ENCODE data around the gene MAMLD1. TPM values are rescaled to one million over a fixed set of nuclear protein-coding genes. Genes with fewer than 3 reads are reported as not detected.

The MAMLD1 gene
- total and polyA plus RNA-seq, 2 of the 8 experiments (the other 6 are each of a cell fraction or from before 2014, with no cell fraction given), result 0.09 to 0.26 TPM

GRCh38 chrX:150337026-150337425 lies 26.1 kb upstream of the MAMLD1 start:
- Histone ChIP-seq H2BK5ac (ENCODE audit: low read depth, low read length) (no peak overlapping the region), H2AK5ac (ENCODE audit: low read depth, low read length) (no peak overlapping the region), H4K8ac (ENCODE audit: extremely low read depth, insufficient read depth, low read length) (no peak overlapping the region), H3K23me2 (ENCODE audit: low read depth, low read length) (no peaks in the 10 kb centered on the region), H3K27ac (ENCODE audit: low read depth, low read length) (no peak overlapping the region), H3K23ac (ENCODE audit: insufficient read length) (no peak overlapping the region), H2BK120ac (replicated peaks; ENCODE audit: low read depth, low read length) (no peak overlapping the region), H4K91ac (replicated peaks; ENCODE audit: insufficient read length, low read length) (no peak overlapping the region), H4K5ac (ENCODE audit: insufficient read length, low read depth, low read length) (no peak overlapping the region), H3K79me2 (ENCODE audit: control insufficient read depth in 1 of 2, insufficient read depth in 2 of 2, low read length in 2 of 2) (no peaks in the 10 kb centered on the region), H2BK15ac (ENCODE audit: low read length) (no peak overlapping the region), H3K4me1 (replicated peaks in 1 of 4; ENCODE audit: control insufficient read depth in 3 of 4, insufficient read depth in 4 of 4, low read length in 3 of 4) (no peaks in the 10 kb centered on the region), H3K56ac (replicated peaks; ENCODE audit: insufficient read length, low read depth, low read length) (no peak overlapping the region), H3K27me3 (replicated peaks in 1 of 4; ENCODE audit: control insufficient read depth in 3 of 4, extremely low read depth in 1 of 4, insufficient read depth in 3 of 4, low read length in 3 of 4) (no peaks in the 10 kb centered on the region), H3K79me1 (ENCODE audit: low read depth, low read length) (no peaks in the 10 kb centered on the region), H4K20me1 (replicated peaks in 1 of 2; ENCODE audit: control insufficient read depth in 1 of 2, insufficient read depth in 2 of 2, low read length in 2 of 2) (peaks cover 0 to 1% of the 10 kb centered on the region in 2 experiments), H2BK12ac (ENCODE audit: low read depth, low read length) (no peak overlapping the region), H3K4me2 (ENCODE audit: insufficient read depth in 1 of 2, low read depth in 2 of 2, low read length in 2 of 2) (no peak overlapping the region), H3K4ac (replicated peaks; ENCODE audit: insufficient read length, low read depth, low read length) (no peak overlapping the region), H2BK20ac (ENCODE audit: low read length) (no peak overlapping the region), H3K9ac (replicated peaks in 1 of 4; ENCODE audit: extremely low read depth in 1 of 4, low read depth in 3 of 4, low read length in 3 of 4) (no peak overlapping the region), H3K14ac (ENCODE audit: insufficient read length) (no peak overlapping the region), H3K18ac (ENCODE audit: extremely low read depth, low read length) (no peak overlapping the region), H3K9me3 (ENCODE audit: insufficient read depth in 2 of 2, low read depth in 1 of 2, low read length in 1 of 2) (no peaks in the 10 kb centered on the region), H2AFZ (ENCODE audit: low read length) (no peak overlapping the region), H3K36me3 (ENCODE audit: control insufficient read depth in 2 of 4, insufficient read depth in 4 of 4, low read length in 3 of 4) (no peaks in the 10 kb centered on the region), H3K4me3 (ENCODE audit: extremely low read depth in 1 of 4, insufficient read depth in 2 of 4, low read depth in 3 of 4, low read length in 4 of 4) (no peak overlapping the region)
- no peak for FAIRE-seq
- no peak for TF ChIP-seq RNF2 (IDR thresholded peaks at IDR 0.05; ENCODE audit: borderline replicate concordance, low read depth, low read length, missing control alignments, poor library complexity, severe bottlenecking)
- TF ChIP-seq HDAC2 (IDR thresholded peaks at IDR 0.05; ENCODE audit: borderline replicate concordance in 1 of 2, low read depth in 2 of 2, low read length in 2 of 2), result no peak
- no peak for TF ChIP-seq KDM1A (IDR thresholded peaks at IDR 0.05; ENCODE audit: borderline replicate concordance, low read length)
- no peak for TF ChIP-seq FOSL1 (IDR thresholded peaks at IDR 0.05; ENCODE audit: insufficient read depth, low read depth, low read length)
- ChIA-PET CTCF (ENCODE audit: partially characterized antibody) (no interaction called here), POLR2A (ENCODE audit: partially characterized antibody) (no interaction called here)
- 83% methylated on average over 2 of the region's 6 CpGs; no CpG with 5 or more reads in 1 of the 2 experiments for WGBS, 2 experiments (ENCODE audit: extremely low coverage in 1 of 2, insufficient coverage in 1 of 2, insufficient read length in 1 of 2, insufficient replicate concordance in 2 of 2, low coverage in 1 of 2, low lambda C conversion rate in 2 of 2, missing lambda C conversion rate in 1 of 2)
- DNase-seq (ENCODE audit: low read depth in 1 of 2, low spot score in 2 of 2), result no peak
